Neural crest cell (in vitro differentiated cells): ENCODE measurements around the gene ANKRD34B. TPM values are rescaled to one million over a fixed set of nuclear protein-coding genes. Genes with fewer than 3 reads are reported as not detected.

ENCODE experiments used
- DNase-seq: peaks from one replicate; pipeline ENCODE4 v3.0.0; 2021; ENCODE audit warnings: low read depth, mixed read lengths, low spot score
- H3K27ac Mint-ChIP-seq: one replicate; pipeline ENCODE4 v1.8.0; 2021; ENCODE audit warnings: mild to moderate bottlenecking, mixed read lengths; ENCODE audit not compliant: unreplicated experiment
- H3K27me3 Mint-ChIP-seq: 2 replicates; pipeline ENCODE4 v1.8.0; 2021; ENCODE audit warnings: low read depth, mild to moderate bottlenecking, mixed read lengths
- H3K36me3 Mint-ChIP-seq: 2 replicates; pipeline ENCODE4 v1.8.0; 2021; ENCODE audit warnings: low read depth, mild to moderate bottlenecking, mixed read lengths
- H3K4me1 Mint-ChIP-seq: 2 replicates; pipeline ENCODE4 v1.8.0; 2021; ENCODE audit warnings: mixed read lengths
- H3K4me3 Mint-ChIP-seq: one replicate; pipeline ENCODE4 v1.8.0; 2021; ENCODE audit warnings: mild to moderate bottlenecking, mixed read lengths
- H3K9me3 Mint-ChIP-seq: 2 replicates; pipeline ENCODE4 v1.8.0; 2021; ENCODE audit warnings: mixed read lengths
- CTCF ChIP-seq: fragments of 200-600 bp; sonication (generic); conservative IDR thresholded peaks from 2 replicates; pipeline ENCODE4 v1.5.0; 2021; ENCODE audit warnings: antibody characterized with exemption, mild to moderate bottlenecking
- total RNA-seq: library from RNA; stranded (reverse); gene quantifications from 2 replicates; pipeline ENCODE4 v1.2.1, GENCODE V29; 2021

ANKRD34B gene
- total RNA-seq, 1 donor from 2014 or later = 0.05 TPM

- Mint-ChIP-seq H3K36me3 (no peaks in the 10 kb centered on the region), H3K27me3 (peaks cover 84% of the 10 kb centered on the region), H3K27ac (no peak overlapping the region), H3K9me3 (peaks cover 3% of the 10 kb centered on the region), H3K4me3 (peak overlapping the region; percentile 32), H3K4me1 (no peaks in the 10 kb centered on the region)
- no peak for TF ChIP-seq CTCF
- no peak for DNase-seq
These were observed 3.0 kb upstream of the ANKRD34B start for GRCh38 chr5:80573062-80573461.

DNA sequence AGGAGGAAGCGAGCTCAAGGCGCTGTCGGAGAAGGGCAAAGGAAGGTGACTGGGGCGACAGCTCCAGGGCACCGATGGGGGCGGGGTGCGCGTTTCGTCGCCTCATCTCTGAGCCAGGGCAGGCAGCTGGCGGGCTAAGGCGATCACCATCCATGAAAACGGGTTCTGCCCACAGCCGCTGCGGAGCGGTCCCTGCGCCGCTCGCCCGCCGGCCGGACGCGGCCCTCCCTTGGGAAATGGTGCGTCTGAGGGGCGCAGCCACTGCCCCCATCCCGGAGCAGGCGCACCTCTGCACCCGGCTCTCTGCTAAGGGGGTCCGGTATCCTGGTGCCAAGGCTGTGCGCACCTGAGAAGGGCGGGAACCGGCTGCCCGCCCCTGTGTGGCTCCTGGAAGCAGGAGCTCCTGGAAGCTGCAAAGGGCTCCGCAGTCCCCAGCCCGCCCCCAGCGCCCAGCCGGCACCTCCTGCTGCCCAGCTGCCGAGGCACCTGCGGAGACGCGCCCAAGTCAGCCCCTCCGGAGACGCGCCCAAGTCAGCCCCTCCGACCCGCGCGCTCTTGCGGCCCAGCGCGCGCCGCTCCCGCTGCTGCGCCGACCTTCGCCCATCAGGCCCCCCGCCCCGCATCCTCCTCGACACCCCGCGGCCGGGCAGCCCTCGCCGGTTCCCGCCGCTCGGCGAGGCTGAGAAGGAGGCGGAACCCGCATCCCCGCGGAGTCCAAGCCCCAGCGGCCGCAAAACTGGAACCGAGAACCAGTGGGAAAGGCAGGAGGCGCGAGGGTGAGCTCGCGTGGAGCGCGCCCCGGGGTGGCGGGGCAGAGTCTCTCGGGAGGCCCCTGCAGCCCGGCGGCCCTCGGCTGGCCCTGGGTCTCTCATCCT is 757 bp downstream of the ANKRD34B start:
- Mint-ChIP-seq H3K27ac (no peak overlapping the region), H3K9me3 (peaks cover 3% of the 10 kb centered on the region), H3K4me1 (no peaks in the 10 kb centered on the region), H3K27me3 (peaks cover 83% of the 10 kb centered on the region), H3K4me3 (peak overlapping the region; percentile 19), H3K36me3 (no peaks in the 10 kb centered on the region)
- no peak for TF ChIP-seq CTCF
- no peak for DNase-seq

DNA sequence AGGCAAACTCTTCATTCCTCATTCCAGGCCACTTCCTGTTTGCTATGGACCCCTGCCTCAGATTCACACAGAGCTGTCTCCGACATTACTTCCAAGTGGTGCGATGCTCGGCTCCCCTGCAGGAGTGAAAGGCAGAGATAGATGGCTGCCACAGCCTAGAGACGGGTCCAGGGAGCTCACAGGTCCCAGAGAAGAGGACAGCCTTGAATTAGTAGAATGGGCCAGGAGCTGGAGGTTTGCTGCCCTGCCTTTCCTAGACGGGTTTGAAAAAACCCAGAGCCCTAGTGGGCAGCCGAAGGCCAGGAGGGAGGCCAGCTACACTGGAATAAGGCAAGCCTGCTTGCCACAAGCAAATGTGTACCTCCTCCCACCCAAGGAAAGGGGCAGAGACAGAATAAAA is 1.8 kb downstream of the ANKRD34B start:
- H3K27me3 Mint-ChIP-seq = peaks cover 75% of the 10 kb centered on the region
- H3K27ac Mint-ChIP-seq = no peak overlapping the region
- H3K36me3 Mint-ChIP-seq = no peaks in the 10 kb centered on the region
- TF ChIP-seq CTCF = no peak
- DNase-seq = no peak
- H3K4me3 Mint-ChIP-seq = peak overlapping the region; percentile 56
- H3K9me3 Mint-ChIP-seq = peaks cover 3% of the 10 kb centered on the region
- no peaks in the 10 kb centered on the region for H3K4me1 Mint-ChIP-seq

DNA sequence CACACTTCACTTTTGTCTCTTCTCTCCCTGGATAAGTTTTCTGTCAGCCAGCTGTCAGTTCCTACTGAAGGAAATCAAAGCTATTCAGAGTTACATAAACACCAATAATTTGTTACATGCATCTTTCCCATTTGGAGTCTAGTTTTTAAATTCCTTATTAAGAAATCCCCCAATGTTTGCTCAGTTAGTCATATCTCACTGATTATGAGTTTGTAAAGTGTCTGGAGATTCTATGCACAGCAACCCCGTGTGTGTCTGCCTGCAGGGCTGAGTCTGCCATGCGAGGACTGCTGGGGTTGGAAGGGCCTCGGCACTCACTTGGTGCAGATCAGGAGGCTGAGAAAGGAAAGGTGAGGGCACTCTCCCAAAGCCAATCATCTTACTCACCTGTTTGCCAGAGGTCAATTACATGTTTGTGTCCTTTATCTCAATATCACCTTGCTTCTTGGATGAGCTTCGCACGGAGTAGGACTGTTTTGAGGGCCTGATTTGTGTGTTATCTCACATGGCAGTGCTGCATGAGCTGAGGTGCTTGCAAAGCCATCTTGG is 3.3 kb downstream of the ANKRD34B start:
- Mint-ChIP-seq H3K27ac (no peak overlapping the region), H3K27me3 (peaks cover 61% of the 10 kb centered on the region), H3K36me3 (no peaks in the 10 kb centered on the region), H3K4me3 (no peak overlapping the region), H3K4me1 (no peaks in the 10 kb centered on the region), H3K9me3 (no peaks in the 10 kb centered on the region)
- DNase-seq = no peak
- TF ChIP-seq CTCF = no peak

DNA sequence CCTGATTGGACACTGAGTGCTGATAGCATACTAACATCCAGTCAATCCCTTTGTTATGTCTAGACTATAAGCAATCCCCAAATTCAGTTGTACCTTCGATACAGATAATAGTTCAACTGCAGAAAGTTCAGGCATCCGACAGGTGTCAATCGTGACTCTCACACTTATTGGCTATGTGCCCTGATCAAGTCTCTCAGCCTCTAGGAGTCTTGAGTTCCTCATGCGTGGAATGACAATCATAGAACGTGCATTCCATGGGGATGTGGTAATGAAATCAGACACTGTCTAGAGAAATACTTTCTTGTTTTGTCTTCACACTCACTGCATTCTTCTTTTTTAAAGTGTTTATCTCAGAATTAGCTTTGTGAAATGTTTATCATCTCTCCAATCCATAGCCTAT is 4.8 kb downstream of the ANKRD34B start:
- TF ChIP-seq CTCF = no peak
- Mint-ChIP-seq H3K36me3 (no peaks in the 10 kb centered on the region), H3K27ac (no peak overlapping the region), H3K4me1 (no peaks in the 10 kb centered on the region), H3K9me3 (no peaks in the 10 kb centered on the region), H3K27me3 (peaks cover 46% of the 10 kb centered on the region), H3K4me3 (no peak overlapping the region)
- DNase-seq = no peak
